GM13976 (cell line): ENCODE measurements around the gene PRRT1B.

Experiments used
- DNase-seq: peaks from one replicate; pipeline ENCODE4 v3.0.0; 2012; ENCODE audit warnings: low spot score
- CTCF ChIP-seq: IDR thresholded peaks from 2 replicates; pipeline ENCODE4 v1.5.1; 2012; ENCODE audit warnings: borderline replicate concordance, mild to moderate bottlenecking; ENCODE audit not compliant: insufficient read depth; ENCODE audit errors: extremely low read depth, missing control alignments, control extremely low read depth
- in situ Hi-C: fragments of 300-500 bp; cut with MboI; formaldehyde crosslinking; loops from one replicate; pipeline ENCODE4 v1.12.0; 2022; ENCODE audit warnings: low sequenced_read_pairs, mixed read lengths, inconsistent platforms; ENCODE audit not compliant: unreplicated experiment

The PRRT1B gene

GRCh38 chr9:131562032-131562959, 17.0 kb downstream of the PRRT1B start:
- no peak for DNase-seq
- in situ Hi-C loops: no loop called here
- no peak for TF ChIP-seq CTCF

GRCh38 chr9:131565369-131565768, 20.0 kb downstream of the PRRT1B start:
- TF ChIP-seq CTCF: no peak
- in situ Hi-C loops: no loop called here
- no peak for DNase-seq

- DNase-seq: no peak
- in situ Hi-C loops: no loop called here
- no peak for TF ChIP-seq CTCF
Measured at GRCh38 chr9:131566158-131566557, 20.8 kb downstream of the PRRT1B start.

GRCh38 chr9:131567910-131568309, 22.6 kb downstream of the PRRT1B start:
- no peak for TF ChIP-seq CTCF
- in situ Hi-C loops: no loop called here
- no peak for DNase-seq

GRCh38 chr9:131574730-131575640, 29.7 kb downstream of the PRRT1B start:
- in situ Hi-C loops: no loop called here
- TF ChIP-seq CTCF: no peak
- DNase-seq: no peak
